ENCODE results near the gene SOX8.

DNA sequence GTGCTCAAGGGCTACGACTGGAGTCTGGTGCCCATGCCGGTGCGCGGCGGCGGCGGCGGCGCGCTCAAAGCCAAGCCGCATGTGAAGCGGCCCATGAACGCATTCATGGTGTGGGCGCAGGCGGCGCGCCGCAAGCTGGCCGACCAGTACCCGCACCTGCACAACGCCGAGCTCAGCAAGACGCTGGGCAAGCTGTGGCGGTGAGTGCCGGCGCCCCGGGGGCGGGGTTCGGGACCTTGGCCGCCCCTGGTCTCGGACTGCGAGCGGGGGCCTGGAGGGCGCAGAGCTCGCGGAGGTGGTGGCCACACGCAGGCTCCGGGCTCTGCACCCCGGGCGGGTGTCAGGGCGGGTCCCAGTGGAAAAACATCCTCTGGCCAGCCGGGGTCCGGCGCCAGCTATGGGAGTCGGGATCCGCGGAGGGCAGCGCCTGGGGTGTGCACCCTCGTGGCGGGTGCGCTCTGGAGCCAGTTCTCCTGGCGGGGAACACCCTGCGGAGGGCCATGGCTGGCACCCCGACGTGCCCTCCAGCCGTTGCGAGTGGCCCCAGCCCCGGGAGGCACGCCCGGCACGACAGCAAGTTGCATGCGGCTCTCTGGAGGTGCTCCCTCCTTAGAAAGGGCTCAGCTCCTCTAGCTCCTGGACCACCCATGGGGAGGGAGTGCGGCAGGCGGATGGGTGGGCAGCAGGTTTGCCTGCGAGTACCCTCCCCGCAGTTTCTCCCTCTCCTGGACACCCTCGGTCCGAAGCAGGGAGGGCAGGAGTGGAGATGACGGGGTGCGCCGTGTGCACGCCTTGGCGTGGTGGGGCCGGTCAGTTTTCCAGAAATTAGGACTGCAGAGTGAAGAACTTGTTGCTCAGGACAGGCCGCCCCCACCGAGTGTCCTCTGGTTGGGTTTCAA is 824 bp downstream of the SOX8 start:
- TF ChIP-seq, protein P1, sequence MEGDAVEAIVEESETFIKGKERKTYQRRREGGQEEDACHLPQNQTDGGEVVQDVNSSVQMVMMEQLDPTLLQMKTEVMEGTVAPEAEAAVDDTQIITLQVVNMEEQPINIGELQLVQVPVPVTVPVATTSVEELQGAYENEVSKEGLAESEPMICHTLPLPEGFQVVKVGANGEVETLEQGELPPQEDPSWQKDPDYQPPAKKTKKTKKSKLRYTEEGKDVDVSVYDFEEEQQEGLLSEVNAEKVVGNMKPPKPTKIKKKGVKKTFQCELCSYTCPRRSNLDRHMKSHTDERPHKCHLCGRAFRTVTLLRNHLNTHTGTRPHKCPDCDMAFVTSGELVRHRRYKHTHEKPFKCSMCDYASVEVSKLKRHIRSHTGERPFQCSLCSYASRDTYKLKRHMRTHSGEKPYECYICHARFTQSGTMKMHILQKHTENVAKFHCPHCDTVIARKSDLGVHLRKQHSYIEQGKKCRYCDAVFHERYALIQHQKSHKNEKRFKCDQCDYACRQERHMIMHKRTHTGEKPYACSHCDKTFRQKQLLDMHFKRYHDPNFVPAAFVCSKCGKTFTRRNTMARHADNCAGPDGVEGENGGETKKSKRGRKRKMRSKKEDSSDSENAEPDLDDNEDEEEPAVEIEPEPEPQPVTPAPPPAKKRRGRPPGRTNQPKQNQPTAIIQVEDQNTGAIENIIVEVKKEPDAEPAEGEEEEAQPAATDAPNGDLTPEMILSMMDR (IDR thresholded peaks at IDR 0.05), result no peak
- TF ChIP-seq POLR2A (IDR thresholded peaks at IDR 0.05), result no peak

Data from lower leg skin (tissue), 3 donors.